GM19193 (cell line): ENCODE data around the gene GCSAM.

ENCODE experiments used
- POLR2A ChIP-seq: IDR thresholded peaks from 4 replicates; pipeline ENCODE4 v1.6.1; 2011; ENCODE audit not compliant: insufficient read depth, insufficient read length; ENCODE audit errors: extremely low read depth

GCSAM gene

GRCh38 chr3:112134335-112135124, 1.5 kb upstream of the GCSAM start:
- TF ChIP-seq POLR2A = no peak

GRCh38 chr3:112133626-112134334, 732 bp upstream of the GCSAM start:
- TF ChIP-seq POLR2A = no peak

GRCh38 chr3:112132554-112132953, 494 bp downstream of the GCSAM start:
- no peak for TF ChIP-seq POLR2A

GRCh38 chr3:112132088-112132487, 960 bp downstream of the GCSAM start:
- no peak for TF ChIP-seq POLR2A

- no peak for TF ChIP-seq POLR2A
These were observed 1.9 kb downstream of the GCSAM start for GRCh38 chr3:112131111-112131510.

- TF ChIP-seq POLR2A = no peak
These were observed 2.4 kb downstream of the GCSAM start for GRCh38 chr3:112130638-112130993.

GRCh38 chr3:112129925-112130637, 3.0 kb downstream of the GCSAM start:
- no peak for TF ChIP-seq POLR2A

- peak; percentile 30 for TF ChIP-seq POLR2A
These were observed 4.0 kb downstream of the GCSAM start for GRCh38 chr3:112128843-112129727.

- TF ChIP-seq POLR2A = no peak
These were observed 5.2 kb downstream of the GCSAM start for GRCh38 chr3:112127522-112128494.

- no peak for TF ChIP-seq POLR2A
These were observed 6.5 kb downstream of the GCSAM start for GRCh38 chr3:112126511-112126911.

- no peak for TF ChIP-seq POLR2A
These were observed 8.0 kb downstream of the GCSAM start for GRCh38 chr3:112124907-112125607.

- TF ChIP-seq POLR2A = no peak
These were observed 9.5 kb downstream of the GCSAM start for GRCh38 chr3:112123548-112123947.

GRCh38 chr3:112122870-112123269, 10.2 kb downstream of the GCSAM start:
- TF ChIP-seq POLR2A = no peak
